H1 (cell line): Measurements from ENCODE around the gene NR3C2. TPM values are rescaled to one million over a fixed set of nuclear protein-coding genes. Genes with fewer than 3 reads are reported as not detected.

ENCODE experiments used
- CTCF ChIA-PET: fragments of 300-600 bp; sonication (Branson Sonifier 250); formaldehyde crosslinking; loops from one replicate; lab custom pipeline; 2021; ENCODE audit not compliant: partially characterized antibody; lab: Charles Lee
- POLR2A ChIA-PET: fragments of 300-600 bp; sonication (Branson Sonifier 250); formaldehyde crosslinking; loops from one replicate; lab custom pipeline; 2021; ENCODE audit warnings: inconsistent platforms; ENCODE audit not compliant: partially characterized antibody; lab: Charles Lee
- DNase-seq, 2 experiments: peaks; one replicate each; pipeline versions ENCODE4 v3.0.0 to v3.0.0-alpha.2; 2010 to 2022; ENCODE audit warnings: low spot score in 2 of 2, low read depth in 1 of 2, mixed read lengths in 1 of 2
- FAIRE-seq: peaks from 2 replicates; lab custom pipeline; 2011; peaks lifted over from hg19 to GRCh38; lab: Jason Lieb, UNC
- H2AFZ ChIP-seq: 2 replicates; pipeline ENCODE4 v1.8.1; 2012; ENCODE audit warnings: low read length, inconsistent platforms
- H2AK5ac ChIP-seq: 2 replicates; pipeline ENCODE4 v1.6.1; 2013; ENCODE audit warnings: low read depth, low read length
- H2BK120ac ChIP-seq: replicated peaks from 2 replicates; pipeline ENCODE3; 2013; ENCODE audit warnings: low read depth, low read length, inconsistent platforms
- H2BK12ac ChIP-seq: 2 replicates; pipeline ENCODE4 v1.6.1; 2013; ENCODE audit warnings: low read depth, low read length
- H2BK15ac ChIP-seq: 2 replicates; pipeline ENCODE4 v1.6.1; 2013; ENCODE audit warnings: low read length
- H2BK20ac ChIP-seq: 2 replicates; pipeline ENCODE4 v1.6.1; 2013; ENCODE audit warnings: low read length
- H2BK5ac ChIP-seq: 2 replicates; pipeline ENCODE4 v1.6.1; 2013; ENCODE audit warnings: low read depth, low read length
- H3K14ac ChIP-seq: 2 replicates; pipeline ENCODE4 v1.6.1; 2013; ENCODE audit warnings: inconsistent platforms; ENCODE audit not compliant: insufficient read length
- H3K18ac ChIP-seq: 2 replicates; pipeline ENCODE4 v1.6.1; 2013; ENCODE audit warnings: low read length; ENCODE audit errors: extremely low read depth
- H3K23ac ChIP-seq: 2 replicates; pipeline ENCODE4 v1.6.1; 2013; ENCODE audit warnings: inconsistent platforms; ENCODE audit not compliant: insufficient read length
- H3K23me2 ChIP-seq: 2 replicates; pipeline ENCODE4 v1.6.1; 2013; ENCODE audit warnings: low read depth, low read length
- H3K27ac ChIP-seq: 2 replicates; pipeline ENCODE4 v1.6.1; 2011; ENCODE audit warnings: low read depth, low read length, inconsistent platforms
- H3K27me3 ChIP-seq, 4 experiments: replicated peaks in 1 of 4; 1 replicate in 1 of 4; 2 replicates in 3 of 4; pipeline versions ENCODE4 v1.6.1 to v1.8.1; 2011 to 2013; ENCODE audit warnings: low read length in 3 of 4, mild to moderate bottlenecking in 3 of 4, inconsistent platforms in 2 of 4, mixed read lengths in 2 of 4, moderate library complexity in 1 of 4; ENCODE audit not compliant: control insufficient read depth in 3 of 4, insufficient read depth in 3 of 4; ENCODE audit errors: extremely low read depth in 1 of 4
- H3K36me3 ChIP-seq, 4 experiments: 2 replicates each; pipeline versions ENCODE4 v1.6.1 to v1.8.1; 2011 to 2013; ENCODE audit warnings: mild to moderate bottlenecking in 4 of 4, low read length in 3 of 4, moderate library complexity in 2 of 4, control low read depth in 1 of 4, inconsistent platforms in 1 of 4; ENCODE audit not compliant: insufficient read depth in 4 of 4, control insufficient read depth in 2 of 4
- H3K4ac ChIP-seq: replicated peaks from 2 replicates; pipeline ENCODE3; 2013; ENCODE audit warnings: low read length, low read depth, mixed read lengths, inconsistent platforms; ENCODE audit not compliant: insufficient read length
- H3K4me1 ChIP-seq, 4 experiments: replicated peaks in 1 of 4; 1 replicate in 1 of 4; 2 replicates in 3 of 4; pipeline versions ENCODE4 v1.6.1 to v1.8.1; 2011 to 2013; ENCODE audit warnings: low read length in 3 of 4, inconsistent platforms in 2 of 4, mixed read lengths in 1 of 4; ENCODE audit not compliant: insufficient read depth in 4 of 4, control insufficient read depth in 3 of 4
- H3K4me2 ChIP-seq, 2 experiments: 2 replicates each; pipeline versions ENCODE4 v1.6.1 to v1.8.1; 2011 to 2013; ENCODE audit warnings: low read depth in 2 of 2, low read length in 2 of 2, control low read depth in 1 of 2, inconsistent platforms in 1 of 2, mild to moderate bottlenecking in 1 of 2; ENCODE audit not compliant: insufficient read depth in 1 of 2
- H3K4me3 ChIP-seq, 4 experiments: fragments of 200-600, 300-600 bp in 1 of 4; sonication (generic), shearing (Covaris generic), sonication (Bioruptor Twin) in 1 of 4; 2 replicates each; pipeline versions ENCODE4 v1.5.1 to v1.8.1; 2011 to 2016; ENCODE audit warnings: low read length in 4 of 4, low read depth in 3 of 4, control low read depth in 2 of 4, inconsistent platforms in 2 of 4, mild to moderate bottlenecking in 2 of 4, mixed read lengths in 1 of 4, moderate library complexity in 1 of 4; ENCODE audit not compliant: insufficient read depth in 2 of 4; ENCODE audit errors: extremely low read depth in 1 of 4
- H3K56ac ChIP-seq: replicated peaks from 2 replicates; pipeline ENCODE3; 2013; ENCODE audit warnings: low read depth, mild to moderate bottlenecking, mixed read lengths, low read length, inconsistent platforms; ENCODE audit not compliant: insufficient read length
- H3K79me1 ChIP-seq: 2 replicates; pipeline ENCODE4 v1.6.1; 2013; ENCODE audit warnings: low read depth, low read length, control low read depth
- H3K79me2 ChIP-seq, 2 experiments: 2 replicates each; pipeline versions ENCODE4 v1.6.1 to v1.8.1; 2012 to 2013; ENCODE audit warnings: low read length in 2 of 2, mild to moderate bottlenecking in 2 of 2, inconsistent platforms in 1 of 2; ENCODE audit not compliant: insufficient read depth in 2 of 2, control insufficient read depth in 1 of 2
- H3K9ac ChIP-seq, 4 experiments: replicated peaks in 1 of 4; 1 replicate in 1 of 4; 2 replicates in 3 of 4; pipeline versions ENCODE4 v1.6.1 to v1.8.1; 2011 to 2013; ENCODE audit warnings: low read depth in 3 of 4, low read length in 3 of 4, control low read depth in 2 of 4, mild to moderate bottlenecking in 2 of 4, moderate library complexity in 2 of 4, inconsistent platforms in 1 of 4; ENCODE audit errors: extremely low read depth in 1 of 4
- H3K9me3 ChIP-seq, 2 experiments: 2 replicates each; pipeline versions ENCODE4 v1.6.1 to v1.8.1; 2012 to 2013; ENCODE audit warnings: mild to moderate bottlenecking in 2 of 2, moderate library complexity in 2 of 2, control low read depth in 1 of 2, inconsistent platforms in 1 of 2, low read depth in 1 of 2, low read length in 1 of 2, mixed read lengths in 1 of 2; ENCODE audit not compliant: insufficient read depth in 2 of 2
- H4K20me1 ChIP-seq, 2 experiments: replicated peaks in 1 of 2; 2 replicates each; pipeline versions ENCODE3 to v1.8.1; 2011 to 2013; ENCODE audit warnings: inconsistent platforms in 2 of 2, low read length in 2 of 2, mild to moderate bottlenecking in 1 of 2; ENCODE audit not compliant: insufficient read depth in 2 of 2, control insufficient read depth in 1 of 2
- H4K5ac ChIP-seq: 2 replicates; pipeline ENCODE4 v1.6.1; 2013; ENCODE audit warnings: low read length, low read depth, mixed read lengths, inconsistent platforms; ENCODE audit not compliant: insufficient read length
- H4K8ac ChIP-seq: 2 replicates; pipeline ENCODE4 v1.8.0; 2013; ENCODE audit warnings: mild to moderate bottlenecking, moderate library complexity, low read length, inconsistent platforms; ENCODE audit not compliant: insufficient read depth; ENCODE audit errors: extremely low read depth
- H4K91ac ChIP-seq: replicated peaks from 2 replicates; pipeline ENCODE3; 2013; ENCODE audit warnings: low read length, mixed read lengths, inconsistent platforms; ENCODE audit not compliant: insufficient read length
- ASH2L ChIP-seq: fragments of 200-600, 300-600 bp; sonication (generic); IDR thresholded peaks from one replicate; pipeline ENCODE4 v1.7.1; 2017; ENCODE audit warnings: low read length
- BACH1 ChIP-seq: IDR thresholded peaks from 2 replicates; pipeline ENCODE4 v1.6.1; 2012; ENCODE audit warnings: low read length, improper control_type of control experiment
- EGR1 ChIP-seq: IDR thresholded peaks from 2 replicates; pipeline ENCODE4 v1.6.1; 2011; ENCODE audit warnings: low read depth, low read length, borderline replicate concordance
- EZH2 ChIP-seq: fragments of 200-600 bp; sonication (generic); IDR thresholded peaks from 2 replicates; pipeline ENCODE4 v1.7.1; 2012; ENCODE audit warnings: low read depth, mild to moderate bottlenecking, moderate library complexity, low read length, inconsistent platforms; ENCODE audit not compliant: severe bottlenecking
- FOSL1 ChIP-seq: IDR thresholded peaks from 2 replicates; pipeline ENCODE4 v1.6.1; 2011; ENCODE audit warnings: mild to moderate bottlenecking, low read depth, low read length, moderate library complexity; ENCODE audit not compliant: insufficient read depth
- HDAC6 ChIP-seq: IDR thresholded peaks from one replicate; pipeline ENCODE4 v1.7.1; 2012; ENCODE audit warnings: low read depth, mild to moderate bottlenecking, inconsistent platforms, low read length, moderate library complexity
- JUN ChIP-seq: IDR thresholded peaks from 2 replicates; pipeline ENCODE4 v1.6.1; 2011; ENCODE audit warnings: low read depth, mild to moderate bottlenecking, improper control_type of control experiment, low read length
- JUND ChIP-seq: IDR thresholded peaks from 2 replicates; pipeline ENCODE4 v1.6.1; 2011; ENCODE audit warnings: mild to moderate bottlenecking, improper control_type of control experiment, low read length
- NRF1 ChIP-seq: IDR thresholded peaks from 2 replicates; pipeline ENCODE4 v1.6.1; 2011; ENCODE audit warnings: mild to moderate bottlenecking, low read depth, low read length, improper control_type of control experiment
- POLR2AphosphoS5 ChIP-seq: IDR thresholded peaks from 2 replicates; pipeline ENCODE4 v1.6.1; 2011; ENCODE audit warnings: low read depth, low read length
- SIN3A ChIP-seq, 2 experiments: IDR thresholded peaks in 1 of 2; conservative IDR thresholded peaks in 1 of 2; 2 replicates each; pipeline ENCODE4 v1.6.1; 2011 to 2012; ENCODE audit warnings: low read length in 2 of 2, improper control_type of control experiment in 1 of 2, low read depth in 1 of 2, mild to moderate bottlenecking in 1 of 2
- SUZ12 ChIP-seq: fragments of 200-600 bp; sonication (generic); IDR thresholded peaks from 2 replicates; pipeline ENCODE4 v1.6.1; 2012; ENCODE audit warnings: mild to moderate bottlenecking, inconsistent platforms, low read length, moderate library complexity, mixed read lengths
- TEAD4 ChIP-seq: IDR thresholded peaks from 2 replicates; pipeline ENCODE4 v1.6.1; 2012; ENCODE audit warnings: low read depth, low read length, inconsistent platforms, mixed read lengths
- WGBS, 2 experiments: shearing (Covaris generic) in 1 of 2; methylation state at CpG; one replicate each; pipeline versions ENCODE4 v1.1.6 to v1.1.7; 2013 to 2015; ENCODE audit warnings: low lambda C conversion rate in 2 of 2, mixed read lengths in 2 of 2, inconsistent platforms in 1 of 2, low coverage in 1 of 2, missing lambda C conversion rate in 1 of 2; ENCODE audit not compliant: insufficient replicate concordance in 2 of 2, insufficient coverage in 1 of 2, insufficient read length in 1 of 2; ENCODE audit errors: extremely low coverage in 1 of 2, missing lambda C conversion rate in 1 of 2; 5-methylcytosine and 5-hydroxymethylcytosine counted together
- polyA plus RNA-seq, 7 experiments: library from polyadenylated mRNA; depleted of rRNA in 3 of 7; stranded (reverse) in 5 of 7; unstranded in 2 of 7; fragments of >200 nt in 5 of 7; fragments of 200-250 nt in 2 of 7; gene quantifications; 1 replicate in 5 of 7; 2 replicates in 1 of 7; 4 replicates in 1 of 7; pipeline versions ENCODE4 v1.2.1 to v1.2.3, GENCODE V29; 2011 to 2013; ENCODE audit warnings: missing spikeins in 2 of 7, mixed read lengths in 2 of 7
- total RNA-seq: library from RNA; stranded (reverse); fragmentation: NEBNext Ultra II Directional; extraction: Animal tissue kit (Norgen Biotek cat#: 25700); gene quantifications from 2 replicates; pipeline ENCODE4 v1.2.1, GENCODE V29; 2021

Gene NR3C2
- total and polyA plus RNA-seq, 2 of the 8 experiments (the other 6 are each of a cell fraction or from before 2014, with no cell fraction given), result 0.80 to 3.9 TPM

DNA sequence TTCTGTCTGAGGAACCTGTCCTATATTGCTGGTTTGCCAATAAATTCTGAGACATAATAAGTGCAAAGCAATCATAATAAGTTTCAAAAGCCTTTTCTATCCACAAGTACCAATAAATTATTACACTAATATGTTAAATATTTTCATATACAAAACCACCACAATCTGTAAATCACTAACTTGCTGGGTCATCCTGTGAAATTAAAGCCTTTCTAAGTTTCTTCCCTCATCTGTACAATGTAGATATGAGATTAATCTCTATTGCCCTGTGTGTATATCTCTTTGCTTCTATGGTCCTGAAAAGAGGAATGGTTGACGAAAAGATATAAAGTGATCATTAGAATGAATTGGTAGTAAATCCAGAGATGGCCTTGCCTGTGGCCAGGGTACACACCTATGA, 231.6 kb downstream of the NR3C2 start:
- Histone ChIP-seq H3K27me3 (no peaks in the 10 kb centered on the region), H3K4me2 (no peak overlapping the region), H3K79me2 (no peaks in the 10 kb centered on the region), H2BK15ac (no peak overlapping the region), H3K36me3 (no peaks in the 10 kb centered on the region), H4K8ac (no peak overlapping the region), H3K27ac (no peak overlapping the region), H2BK12ac (no peak overlapping the region), H3K18ac (no peak overlapping the region), H3K4ac (no peak overlapping the region), H3K4me3 (no peak overlapping the region), H3K23ac (no peak overlapping the region), H2BK120ac (no peak overlapping the region), H2AK5ac (no peak overlapping the region), H2AFZ (no peak overlapping the region), H3K23me2 (no peaks in the 10 kb centered on the region), H2BK20ac (no peak overlapping the region), H3K56ac (no peak overlapping the region), H3K9ac (no peak overlapping the region), H4K5ac (no peak overlapping the region), H4K91ac (no peak overlapping the region), H3K4me1 (no peaks in the 10 kb centered on the region), H3K14ac (no peak overlapping the region), H3K79me1 (no peaks in the 10 kb centered on the region), H3K9me3 (no peaks in the 10 kb centered on the region), H2BK5ac (no peak overlapping the region), H4K20me1 (no peaks in the 10 kb centered on the region)
- POLR2A ChIA-PET, result no interaction called here
- CTCF ChIA-PET, result no interaction called here
- DNase-seq (no peak), FAIRE-seq (no peak)
- WGBS, 2 experiments, result 96% methylated on average over 1 of the region's 1 CpG; no CpG with 5 or more reads in 1 of the 2 experiments
- no peak for TF ChIP-seq EGR1
- no peak for TF ChIP-seq BACH1
- no peak for TF ChIP-seq EZH2
- TF ChIP-seq FOSL1, result no peak
- no peak for TF ChIP-seq TEAD4
- TF ChIP-seq NRF1, result no peak
- TF ChIP-seq ASH2L, result no peak
- TF ChIP-seq SIN3A (conservative IDR thresholded peaks at IDR 0.05 in 1 of 2, IDR thresholded peaks at IDR 0.05 in 1 of 2; ENCODE audit: low read depth in 1 of 2, low read length in 2 of 2), result no peak
- TF ChIP-seq HDAC6, result no peak
- no peak for TF ChIP-seq POLR2AphosphoS5
- TF ChIP-seq SUZ12, result no peak
- no peak for TF ChIP-seq JUND
- no peak for TF ChIP-seq JUN
